Lung microvascular endothelial cell (primary cell): ENCODE measurements around the gene CNPY4. TPM values are rescaled to one million over a fixed set of nuclear protein-coding genes. Genes with fewer than 3 reads are reported as not detected.

Experiments
- DNase-seq, 2 donors: peaks; one replicate each; pipeline versions ENCODE4 v3.0.0 to v3.0.0-alpha.2; 2010; ENCODE audit warnings: low read depth in 2 of 2
- total RNA-seq: library from RNA; depleted of rRNA; stranded (reverse); fragments of >200 nt; gene quantifications from 2 replicates; pipeline ENCODE4 v1.2.1, GENCODE V29; 2014

Gene CNPY4
- 23.1 and 26.2 TPM in 2 replicates for total RNA-seq

DNA sequence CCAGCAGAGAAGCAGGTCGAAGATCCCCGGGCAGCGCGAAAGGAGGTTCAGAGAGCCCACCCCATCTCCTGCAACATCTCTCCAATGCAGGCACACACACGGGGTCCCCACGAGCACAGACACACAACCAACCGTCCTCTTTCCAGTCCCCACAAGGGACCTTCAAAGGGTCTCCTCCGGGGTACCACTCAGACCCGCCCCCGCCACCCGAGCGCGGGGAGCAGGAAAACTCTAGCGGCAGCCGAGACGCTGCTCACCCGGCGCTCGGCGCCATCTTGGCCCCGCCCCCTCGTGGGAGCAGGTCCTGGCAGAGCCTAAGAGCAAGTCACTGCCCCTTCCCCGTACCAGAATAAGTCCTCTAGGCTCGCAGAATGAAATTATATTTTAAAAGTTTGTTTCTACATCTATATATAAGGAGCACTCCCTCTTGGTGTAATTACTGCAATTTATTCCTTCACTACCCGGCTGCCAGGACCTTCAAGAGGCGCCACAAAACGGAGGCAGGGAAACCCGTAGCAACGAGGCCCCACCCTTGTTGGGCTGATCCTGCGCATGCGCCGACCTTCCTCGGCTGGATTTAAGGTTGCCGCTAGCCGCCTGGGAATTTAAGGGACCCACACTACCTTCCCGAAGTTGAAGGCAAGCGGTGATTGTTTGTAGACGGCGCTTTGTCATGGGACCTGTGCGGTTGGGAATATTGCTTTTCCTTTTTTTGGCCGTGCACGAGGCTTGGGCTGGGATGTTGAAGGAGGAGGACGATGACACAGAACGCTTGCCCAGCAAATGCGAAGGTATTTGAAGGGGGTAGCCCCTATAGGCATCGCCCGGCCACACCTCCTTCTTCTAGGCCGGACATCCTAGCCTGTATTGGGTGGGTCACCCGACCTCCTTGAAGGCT, at the start of gene CNPY4, which contains the start of gene TAF6:
Gene CNPY4, plus strand, starts transcription at position 563 of the 898 bp plus-strand sequence. Its CDS starts 111 bp downstream, at position 674.
Gene TAF6, minus strand, starts transcription at position 287 of the 898 bp plus-strand sequence. CDS start 5,149 bp downstream, outside the sequence.
- DNase-seq: peak; percentile 97

DNA sequence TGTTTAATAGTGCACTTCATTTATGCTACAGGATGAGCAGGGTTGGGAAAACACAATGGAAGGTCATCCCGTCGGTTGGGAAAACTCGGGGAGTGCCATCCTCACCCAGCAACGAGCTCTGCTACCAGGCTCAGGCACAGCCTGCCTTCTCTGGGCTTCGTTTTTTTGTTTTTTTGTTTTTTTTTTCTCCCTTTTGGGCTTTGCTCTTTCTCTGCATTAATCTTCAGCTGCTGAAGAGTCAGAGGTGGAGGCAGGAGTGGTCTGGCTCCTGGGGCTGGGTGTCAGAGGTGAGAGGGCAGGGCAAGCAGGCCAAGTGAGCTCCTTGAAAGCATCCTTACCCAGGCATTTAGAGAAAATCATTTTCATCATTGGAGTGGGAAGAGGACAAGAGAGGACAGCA, 49.4 kb upstream of the CNPY4 start:
- no peak for DNase-seq

- DNase-seq: no peak
Measured at GRCh38 chr7:100071018-100071723, 48.3 kb upstream of the CNPY4 start.

DNA sequence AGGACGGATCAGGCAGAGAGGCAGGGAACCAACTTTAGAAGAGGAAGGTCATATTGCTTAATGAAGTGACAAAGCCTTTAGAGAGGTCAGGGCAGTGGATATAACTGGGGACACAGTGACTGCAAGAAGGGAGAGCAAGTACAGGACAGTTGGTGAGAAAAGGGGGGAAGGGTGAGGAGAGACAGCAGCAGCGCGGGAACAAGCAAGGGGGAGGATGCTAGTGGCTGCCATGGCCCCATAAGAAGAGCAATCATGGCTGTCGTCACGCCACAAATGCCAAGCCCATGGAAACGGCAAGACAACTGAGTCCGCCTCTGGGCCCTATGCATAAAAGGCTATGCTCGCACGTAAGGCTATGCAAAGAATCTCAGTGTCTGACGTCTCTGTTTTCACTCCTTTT, 47.0 kb upstream of the CNPY4 start:
- DNase-seq: no peak

DNA sequence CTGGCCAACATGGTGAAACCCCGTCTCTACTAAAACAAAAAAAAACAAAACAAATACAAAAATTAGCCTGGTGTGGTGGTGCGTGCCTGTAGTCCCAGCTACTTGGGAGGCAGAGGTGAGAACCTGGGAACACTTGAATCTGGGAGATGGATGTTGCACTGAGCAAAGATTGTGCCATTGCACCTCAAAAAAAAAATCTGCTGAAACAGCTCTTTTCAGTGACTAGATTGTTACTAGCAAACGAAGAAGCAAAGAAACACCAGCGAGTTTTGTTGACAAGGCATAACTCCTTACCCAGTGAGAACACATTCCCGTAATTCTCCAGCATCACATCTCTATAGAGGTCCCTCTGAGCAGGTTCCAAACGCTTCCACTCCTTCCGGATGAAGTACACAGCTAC, 44.6 kb upstream of the CNPY4 start:
- DNase-seq: no peak

GRCh38 chr7:100075418-100075817, 44.0 kb upstream of the CNPY4 start:
- no peak for DNase-seq

GRCh38 chr7:100077205-100077604, 42.2 kb upstream of the CNPY4 start:
- DNase-seq: no peak

DNA sequence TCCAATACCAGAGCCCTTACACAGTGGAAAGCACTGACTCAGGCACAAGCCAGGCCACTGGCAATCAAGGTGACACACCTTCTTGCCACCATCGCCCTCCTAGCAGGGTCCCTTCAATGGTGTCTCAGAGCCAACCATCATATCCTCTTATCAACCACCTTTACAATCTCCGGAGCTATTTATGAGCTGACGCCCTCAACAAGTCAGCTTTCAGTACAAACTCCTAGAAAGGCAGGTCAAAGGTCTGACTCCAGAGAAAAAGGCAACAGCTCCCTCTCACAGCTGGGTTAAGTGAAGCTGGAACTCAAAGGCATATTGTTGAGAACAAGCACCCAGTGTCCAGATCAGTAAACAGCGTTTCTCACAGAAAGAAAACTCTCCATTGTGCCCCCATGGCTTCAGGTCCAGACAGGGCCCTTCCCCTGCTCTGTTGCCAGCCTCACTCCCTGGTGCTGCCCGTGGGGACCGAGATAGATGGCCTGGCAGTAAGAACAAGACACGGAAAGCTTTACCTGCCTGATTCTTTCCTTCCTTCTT, 40.3 kb upstream of the CNPY4 start:
- no peak for DNase-seq

DNA sequence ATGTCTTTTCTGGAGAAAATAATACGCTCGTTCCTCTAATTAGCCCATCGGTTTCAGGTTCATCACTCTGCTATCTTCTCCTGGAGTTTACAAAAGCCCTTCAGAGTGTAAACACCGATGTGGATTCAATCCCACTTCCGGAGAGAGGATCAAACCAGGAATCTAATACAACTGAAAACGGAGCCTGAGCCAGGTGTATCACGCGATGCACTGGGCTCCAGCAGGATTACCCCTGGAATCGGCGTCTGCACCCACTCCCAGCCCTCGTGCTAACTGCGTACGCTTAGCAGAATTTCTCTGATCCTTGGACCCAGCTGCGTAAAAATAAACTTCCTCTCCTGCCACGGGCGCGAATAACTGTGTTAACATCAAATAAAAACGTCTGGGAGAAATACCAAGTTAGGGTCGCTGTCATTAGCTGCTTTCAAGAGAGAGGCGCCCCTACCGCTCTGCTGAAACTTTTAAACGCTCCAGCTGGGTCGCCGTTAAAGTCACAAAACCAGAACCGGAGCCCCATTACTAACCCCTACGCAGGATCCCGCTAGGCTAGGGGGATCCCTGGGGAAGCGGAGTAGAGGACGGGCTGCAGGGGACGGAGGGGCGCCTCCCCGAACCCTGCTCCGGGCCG, 38.4 kb upstream of the CNPY4 start:
- peak; percentile 37 to 58 for DNase-seq

- peak; percentile 99 for DNase-seq
Measured at GRCh38 chr7:100081535-100082102, 37.8 kb upstream of the CNPY4 start, which contains the start of gene ZNF3. ZNF3 (minus strand) TSS chr7:100081723; CDS start chr7:100077357, 4,366 bp downstream.

GRCh38 chr7:100082978-100083377, 36.5 kb upstream of the CNPY4 start:
- no peak for DNase-seq

DNA sequence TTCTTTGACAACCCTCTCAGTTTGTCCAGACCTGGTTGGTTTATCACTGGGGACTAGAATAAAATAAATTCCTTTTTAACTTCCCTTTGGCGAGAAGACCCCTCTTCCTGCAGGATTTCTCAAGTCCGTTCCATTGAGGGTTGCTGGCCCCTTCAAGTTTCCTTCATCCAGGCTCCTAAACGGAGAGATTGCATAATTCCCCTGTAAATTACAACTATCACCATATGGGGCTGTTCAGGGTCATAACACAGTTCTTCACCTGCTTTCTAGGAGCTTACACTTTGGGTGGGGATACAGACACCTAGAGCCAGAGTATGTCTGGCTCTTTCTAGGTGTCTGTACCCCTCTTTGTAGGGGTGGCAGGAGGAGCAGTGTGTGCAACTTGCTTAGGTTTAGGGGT, 33.9 kb upstream of the CNPY4 start:
- DNase-seq: no peak

- DNase-seq: peak; percentile 94 to 99
Measured at GRCh38 chr7:100087055-100087750, 32.2 kb upstream of the CNPY4 start.

DNA sequence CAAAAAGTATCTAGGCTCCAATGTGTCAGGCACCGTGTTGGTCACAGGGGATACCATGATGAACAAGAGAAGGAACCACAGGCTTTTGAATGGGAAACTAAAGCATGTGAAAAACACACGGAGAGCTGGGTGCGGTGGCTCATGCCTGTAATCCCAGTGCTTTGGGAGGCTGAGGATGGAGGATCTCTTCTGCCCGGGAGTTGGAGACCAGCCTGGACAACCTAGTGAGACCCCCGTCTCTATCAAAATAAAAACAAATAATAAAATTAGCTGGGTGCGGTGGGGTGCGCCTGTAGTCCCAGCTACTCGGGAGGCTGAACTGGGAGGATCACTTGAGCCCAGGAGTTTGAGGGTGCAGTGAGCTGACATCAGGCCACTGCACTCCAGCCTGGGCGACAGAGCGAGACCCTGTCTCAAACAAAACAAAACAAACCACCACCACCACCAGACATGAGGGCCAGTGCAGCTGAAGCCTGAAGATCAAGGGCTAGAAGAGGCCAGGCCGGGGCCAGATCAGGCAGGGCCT, 31.3 kb upstream of the CNPY4 start:
- no peak for DNase-seq

GRCh38 chr7:100088621-100089457, 30.6 kb upstream of the CNPY4 start, which contains the start of gene COPS6:
COPS6 (plus strand) TSS chr7:100088969; CDS start chr7:100088991, 22 bp downstream.
- peak; percentile 78 to 81 for DNase-seq

DNA sequence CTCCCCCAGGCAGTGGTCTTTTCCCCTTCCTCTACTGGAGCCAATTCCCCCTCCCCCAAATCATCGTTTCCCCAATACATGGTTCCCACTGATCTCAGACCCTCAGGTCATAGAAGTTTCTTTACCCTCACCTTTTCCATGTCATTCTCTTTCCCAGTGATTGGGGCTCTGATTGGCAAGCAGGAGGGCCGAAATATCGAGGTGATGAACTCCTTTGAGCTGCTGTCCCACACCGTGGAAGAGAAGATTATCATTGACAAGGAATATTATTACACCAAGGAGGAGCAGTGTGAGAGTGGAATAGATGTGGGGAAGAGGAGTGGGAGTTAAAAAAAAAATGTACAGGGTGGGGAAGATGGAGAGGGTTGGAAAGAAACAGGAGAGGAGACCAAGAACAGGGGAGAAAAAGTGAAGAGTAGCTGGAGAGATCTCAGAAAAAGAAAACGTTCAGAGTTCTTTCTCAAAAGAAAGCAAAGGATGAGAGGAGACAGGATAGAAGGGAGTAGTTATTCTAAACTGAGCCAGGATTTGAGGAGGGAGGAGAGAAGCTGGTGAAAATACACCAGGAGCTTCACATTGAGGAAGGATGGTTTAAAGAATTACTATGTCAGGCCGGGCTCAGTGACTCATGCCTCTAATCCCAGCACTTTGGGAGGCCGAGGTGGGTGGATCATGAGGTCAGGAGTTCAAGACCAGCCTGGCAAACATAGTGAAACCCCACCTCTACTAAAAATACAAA, 29.8 kb upstream of the CNPY4 start:
- DNase-seq: no peak

DNA sequence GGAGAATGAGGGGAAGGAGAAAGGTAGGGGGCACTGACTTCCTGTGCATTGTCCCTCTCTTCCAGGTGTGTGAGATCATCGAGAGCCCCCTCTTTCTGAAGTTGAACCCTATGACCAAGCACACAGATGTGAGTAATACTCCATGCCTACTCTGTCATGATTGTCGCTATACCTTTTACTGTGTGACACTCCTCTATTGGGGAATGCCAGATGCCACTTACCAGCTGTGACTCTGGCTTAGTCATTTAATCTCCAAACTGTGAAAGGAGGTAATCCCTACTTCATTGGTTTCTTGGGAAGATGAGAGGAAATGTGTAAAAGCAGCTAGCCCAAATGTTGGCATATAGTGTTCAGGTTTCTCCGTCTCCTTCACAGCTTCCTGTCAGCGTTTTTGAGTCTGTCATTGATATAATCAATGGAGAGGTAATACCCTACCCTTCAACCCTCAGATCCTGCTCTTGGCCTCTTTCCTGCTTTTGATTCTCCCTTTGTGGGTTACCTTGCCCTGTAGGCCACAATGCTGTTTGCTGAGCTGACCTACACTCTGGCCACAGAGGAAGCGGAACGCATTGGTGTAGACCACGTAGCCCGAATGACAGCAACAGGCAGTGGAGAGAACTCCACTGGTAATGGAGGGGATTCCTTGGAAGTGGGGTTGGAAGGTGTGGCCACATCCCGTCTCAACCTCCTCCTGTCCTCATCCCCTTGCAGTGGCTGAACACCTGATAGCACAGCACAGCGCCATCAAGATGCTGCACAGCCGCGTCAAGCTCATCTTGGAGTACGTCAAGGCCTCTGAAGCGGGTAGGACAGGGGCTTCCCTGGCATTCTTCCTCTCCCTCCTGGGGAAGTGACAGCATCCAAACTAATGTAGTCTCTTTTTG, 28.7 kb upstream of the CNPY4 start:
- no peak for DNase-seq
